Measurements from ENCODE around the gene SMYD3.

The SMYD3 gene

DNA sequence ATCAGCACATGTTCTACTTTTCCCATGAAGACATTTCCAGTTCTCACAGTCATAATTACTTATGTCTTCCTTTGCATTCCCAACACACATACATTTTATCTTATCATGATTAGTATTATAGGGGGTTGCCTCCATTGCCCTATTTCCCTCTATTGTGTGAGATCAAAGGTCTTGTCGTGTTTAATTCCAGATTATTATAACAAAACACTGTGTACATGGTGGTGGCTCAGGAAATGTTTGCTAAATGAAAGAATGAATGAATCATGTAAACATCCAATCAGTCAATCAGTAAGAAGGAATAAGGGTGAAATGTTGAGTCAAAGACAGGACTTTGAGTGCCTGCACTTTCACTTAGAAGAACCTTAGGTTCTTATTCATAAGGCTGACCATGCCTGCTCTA is 376.0 kb downstream of the SMYD3 start:
- Histone ChIP-seq H3K4me3 (ENCODE audit: low read length in 2 of 2) (no peak overlapping the region), H3K9ac (ENCODE audit: low read depth in 1 of 2, low read length in 2 of 2) (no peak overlapping the region), H3K27me3 (ENCODE audit: control insufficient read depth in 2 of 2, insufficient read depth in 2 of 2, low read length in 2 of 2) (no peaks in the 10 kb centered on the region), H3K4me1 (ENCODE audit: control insufficient read depth in 2 of 2, insufficient read depth in 2 of 2, low read length in 2 of 2) (no peaks in the 10 kb centered on the region), H3K27ac (ENCODE audit: low read depth in 2 of 2, low read length in 2 of 2) (no peak overlapping the region), H3K9me3 (ENCODE audit: control insufficient read depth in 2 of 2, low read length in 2 of 2) (no peaks in the 10 kb centered on the region), H3K36me3 (ENCODE audit: control insufficient read depth in 2 of 2, insufficient read depth in 2 of 2, low read length in 2 of 2) (no peaks in the 10 kb centered on the region)

DNA sequence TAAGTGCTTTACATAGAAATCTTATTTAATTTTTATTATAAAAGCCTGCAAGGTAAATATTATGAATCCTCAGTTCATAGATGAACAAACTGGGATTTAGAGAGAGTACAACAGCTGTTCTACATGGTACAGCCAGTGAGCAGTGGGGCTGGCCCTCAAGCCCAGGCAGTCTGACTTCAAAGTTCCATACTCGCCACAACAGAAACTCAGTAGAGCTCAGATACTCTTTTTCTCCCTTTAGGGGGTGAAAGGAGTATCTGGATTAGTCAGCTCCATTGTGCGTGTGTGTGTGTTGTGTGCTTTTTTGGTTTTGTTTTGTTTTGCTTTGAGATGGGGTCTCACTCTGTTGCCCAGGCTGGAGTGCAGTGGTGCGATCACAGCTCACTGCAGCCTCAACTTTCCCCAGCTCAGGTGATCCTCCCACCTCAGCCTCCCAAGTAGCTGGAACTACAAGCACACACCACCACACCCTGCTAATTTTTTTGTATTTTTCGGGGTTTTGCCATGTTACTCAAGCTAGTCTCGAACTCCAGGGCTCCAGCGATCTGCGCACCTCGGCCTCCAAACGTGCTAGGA is 378.5 kb downstream of the SMYD3 start:
- H3K27ac ChIP-seq (ENCODE audit: low read depth in 2 of 2, low read length in 2 of 2): no peak overlapping the region
- H3K36me3 ChIP-seq (ENCODE audit: control insufficient read depth in 2 of 2, insufficient read depth in 2 of 2, low read length in 2 of 2): no peaks in the 10 kb centered on the region
- H3K4me3 ChIP-seq (ENCODE audit: low read length in 2 of 2): no peak overlapping the region
- H3K4me1 ChIP-seq (ENCODE audit: control insufficient read depth in 2 of 2, insufficient read depth in 2 of 2, low read length in 2 of 2): no peaks in the 10 kb centered on the region
- no peak overlapping the region for H3K9ac ChIP-seq (ENCODE audit: low read depth in 1 of 2, low read length in 2 of 2)
- H3K27me3 ChIP-seq (ENCODE audit: control insufficient read depth in 2 of 2, insufficient read depth in 2 of 2, low read length in 2 of 2): no peaks in the 10 kb centered on the region
- no peaks in the 10 kb centered on the region for H3K9me3 ChIP-seq (ENCODE audit: control insufficient read depth in 2 of 2, low read length in 2 of 2)

DNA sequence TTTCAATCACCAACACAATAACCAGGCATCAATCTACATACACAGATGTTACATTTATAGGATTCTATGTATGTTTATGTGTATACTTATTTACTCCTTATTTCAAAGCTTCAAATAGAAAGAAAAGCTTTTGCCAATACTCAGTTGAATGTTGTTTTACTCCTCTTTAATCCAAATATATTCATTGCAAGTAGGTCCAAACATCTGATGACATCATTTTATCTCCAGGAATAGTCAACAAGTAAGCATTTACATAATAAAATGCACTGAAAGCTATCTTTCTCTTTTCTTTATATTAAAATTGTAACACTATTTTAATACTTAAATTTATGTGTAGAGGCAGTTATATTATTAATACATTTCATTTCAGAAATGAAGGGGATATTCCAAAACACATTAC is 380.5 kb downstream of the SMYD3 start:
- Histone ChIP-seq H3K4me3 (ENCODE audit: low read length in 2 of 2) (no peak overlapping the region), H3K27me3 (ENCODE audit: control insufficient read depth in 2 of 2, insufficient read depth in 2 of 2, low read length in 2 of 2) (no peaks in the 10 kb centered on the region), H3K27ac (ENCODE audit: low read depth in 2 of 2, low read length in 2 of 2) (no peak overlapping the region), H3K4me1 (ENCODE audit: control insufficient read depth in 2 of 2, insufficient read depth in 2 of 2, low read length in 2 of 2) (no peaks in the 10 kb centered on the region), H3K9me3 (ENCODE audit: control insufficient read depth in 2 of 2, low read length in 2 of 2) (no peaks in the 10 kb centered on the region), H3K36me3 (ENCODE audit: control insufficient read depth in 2 of 2, insufficient read depth in 2 of 2, low read length in 2 of 2) (no peaks in the 10 kb centered on the region), H3K9ac (ENCODE audit: low read depth in 1 of 2, low read length in 2 of 2) (no peak overlapping the region)

DNA sequence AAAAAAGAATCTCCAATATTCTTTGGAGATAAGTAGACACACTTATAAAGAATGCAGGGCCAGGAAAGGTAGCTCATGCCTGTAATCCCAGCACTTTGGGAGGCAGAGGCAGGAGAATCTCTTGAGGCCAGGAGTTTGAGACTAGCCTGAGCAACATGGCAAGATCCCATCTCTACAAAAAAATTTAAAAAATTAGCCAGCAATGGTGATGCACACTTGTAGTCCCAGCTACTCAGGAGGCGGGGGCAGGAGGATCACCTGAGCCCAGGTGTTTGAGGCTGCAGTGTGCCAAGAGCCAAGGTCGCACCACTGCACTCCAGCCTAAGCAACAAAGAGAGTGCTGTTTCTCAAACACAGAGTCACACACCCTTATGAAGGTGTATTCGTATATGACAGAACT is 385.0 kb downstream of the SMYD3 start:
- Histone ChIP-seq H3K4me1 (ENCODE audit: control insufficient read depth in 2 of 2, insufficient read depth in 2 of 2, low read length in 2 of 2) (no peaks in the 10 kb centered on the region), H3K9me3 (ENCODE audit: control insufficient read depth in 2 of 2, low read length in 2 of 2) (no peaks in the 10 kb centered on the region), H3K27me3 (ENCODE audit: control insufficient read depth in 2 of 2, insufficient read depth in 2 of 2, low read length in 2 of 2) (no peaks in the 10 kb centered on the region), H3K4me3 (ENCODE audit: low read length in 2 of 2) (no peak overlapping the region), H3K36me3 (ENCODE audit: control insufficient read depth in 2 of 2, insufficient read depth in 2 of 2, low read length in 2 of 2) (no peaks in the 10 kb centered on the region), H3K27ac (ENCODE audit: low read depth in 2 of 2, low read length in 2 of 2) (no peak overlapping the region), H3K9ac (ENCODE audit: low read depth in 1 of 2, low read length in 2 of 2) (no peak overlapping the region)

DNA sequence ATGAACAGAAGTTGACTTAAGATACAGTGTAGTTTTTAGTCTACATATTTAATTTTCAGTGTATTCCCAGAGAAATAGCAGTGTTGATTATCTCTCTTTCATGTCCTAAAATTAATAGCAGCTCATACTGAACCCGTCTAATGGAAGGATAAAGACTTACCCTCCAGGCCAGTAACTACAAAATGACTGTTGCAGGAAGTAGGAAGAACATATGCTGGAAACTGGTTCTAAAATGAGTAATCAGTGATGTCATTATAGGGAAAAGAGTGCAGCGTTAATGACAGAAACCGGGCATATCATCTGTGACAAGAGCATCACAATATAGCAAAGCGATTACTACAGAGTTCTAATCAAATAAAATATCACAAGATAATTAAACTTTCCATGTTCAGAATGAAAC is 385.5 kb downstream of the SMYD3 start:
- H3K36me3 ChIP-seq (ENCODE audit: control insufficient read depth in 2 of 2, insufficient read depth in 2 of 2, low read length in 2 of 2): no peaks in the 10 kb centered on the region

DNA sequence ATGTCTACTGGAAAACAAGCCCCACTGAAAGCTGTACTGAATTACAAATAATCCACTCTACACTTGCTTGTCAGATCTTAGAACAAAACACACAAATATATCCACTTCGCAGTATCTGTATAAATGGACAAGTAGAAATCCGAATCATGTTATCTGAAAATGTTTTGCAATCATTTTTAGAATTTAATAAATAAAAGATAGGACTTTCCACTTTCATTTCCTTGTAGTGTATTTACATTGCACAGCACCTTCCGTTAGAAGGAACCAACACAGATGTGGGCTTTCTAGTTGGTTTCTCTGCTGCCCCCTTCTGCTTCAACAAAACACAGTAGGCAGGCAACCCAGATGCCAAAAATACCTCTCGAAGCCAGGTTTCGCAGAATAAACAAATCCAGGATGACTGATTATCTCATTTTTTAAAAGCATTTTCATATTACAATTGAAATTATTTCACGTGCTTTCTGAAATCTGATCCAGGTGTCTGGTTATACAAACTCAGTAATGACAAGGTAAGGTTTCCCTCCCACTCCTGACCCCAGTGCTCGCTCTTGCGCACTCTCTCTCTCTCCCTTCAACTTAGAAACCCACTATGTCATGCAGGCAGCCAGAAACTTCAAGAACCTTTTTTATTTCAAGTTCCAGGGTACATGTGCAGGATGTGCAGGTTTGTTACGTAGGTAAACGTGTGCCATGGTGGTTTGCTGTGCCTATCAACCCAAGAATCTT is 389.9 kb downstream of the SMYD3 start:
- Histone ChIP-seq H3K27me3 (ENCODE audit: control insufficient read depth in 2 of 2, insufficient read depth in 2 of 2, low read length in 2 of 2) (no peaks in the 10 kb centered on the region), H3K27ac (ENCODE audit: low read depth in 2 of 2, low read length in 2 of 2) (no peak overlapping the region), H3K9ac (ENCODE audit: low read depth in 1 of 2, low read length in 2 of 2) (no peak overlapping the region), H3K9me3 (ENCODE audit: control insufficient read depth in 2 of 2, low read length in 2 of 2) (no peaks in the 10 kb centered on the region), H3K36me3 (ENCODE audit: control insufficient read depth in 2 of 2, insufficient read depth in 2 of 2, low read length in 2 of 2) (no peaks in the 10 kb centered on the region), H3K4me3 (ENCODE audit: low read length in 2 of 2) (no peak overlapping the region), H3K4me1 (ENCODE audit: control insufficient read depth in 2 of 2, insufficient read depth in 2 of 2, low read length in 2 of 2) (no peaks in the 10 kb centered on the region)

More for the DNA sequence above, 385.5 kb downstream of the SMYD3 start:
- H3K4me1 ChIP-seq (ENCODE audit: control insufficient read depth in 2 of 2, insufficient read depth in 2 of 2, low read length in 2 of 2): no peaks in the 10 kb centered on the region
- no peaks in the 10 kb centered on the region for H3K27me3 ChIP-seq (ENCODE audit: control insufficient read depth in 2 of 2, insufficient read depth in 2 of 2, low read length in 2 of 2)
- H3K9me3 ChIP-seq (ENCODE audit: control insufficient read depth in 2 of 2, low read length in 2 of 2): no peaks in the 10 kb centered on the region
- H3K4me3 ChIP-seq (ENCODE audit: low read length in 2 of 2): no peak overlapping the region
- no peak overlapping the region for H3K9ac ChIP-seq (ENCODE audit: low read depth in 1 of 2, low read length in 2 of 2)
- H3K27ac ChIP-seq (ENCODE audit: low read depth in 2 of 2, low read length in 2 of 2): no peak overlapping the region

DNA sequence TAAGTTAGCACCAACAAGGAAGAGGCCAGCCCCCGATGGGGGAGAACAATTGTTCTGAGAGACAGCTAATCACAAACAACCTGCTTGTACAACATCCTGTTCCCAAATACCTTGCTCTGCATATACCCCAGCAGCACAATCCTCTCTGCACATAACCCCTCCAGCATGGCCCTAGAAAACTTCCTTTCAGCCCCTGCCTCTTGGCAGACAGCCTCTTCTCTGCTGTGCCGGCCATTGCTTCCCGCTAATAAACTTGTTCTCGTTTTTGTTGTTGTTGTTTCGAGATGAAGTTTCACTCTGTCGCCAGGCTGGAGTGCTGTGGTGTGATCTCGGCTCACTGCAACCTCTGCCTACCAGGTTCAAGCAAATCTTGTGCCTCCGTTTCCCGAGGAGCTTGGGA is 392.7 kb downstream of the SMYD3 start:
- Histone ChIP-seq H3K9ac (ENCODE audit: low read depth in 1 of 2, low read length in 2 of 2) (no peak overlapping the region), H3K9me3 (ENCODE audit: control insufficient read depth in 2 of 2, low read length in 2 of 2) (no peaks in the 10 kb centered on the region), H3K4me3 (ENCODE audit: low read length in 2 of 2) (no peak overlapping the region), H3K27ac (ENCODE audit: low read depth in 2 of 2, low read length in 2 of 2) (no peak overlapping the region), H3K27me3 (ENCODE audit: control insufficient read depth in 2 of 2, insufficient read depth in 2 of 2, low read length in 2 of 2) (no peaks in the 10 kb centered on the region), H3K36me3 (ENCODE audit: control insufficient read depth in 2 of 2, insufficient read depth in 2 of 2, low read length in 2 of 2) (no peaks in the 10 kb centered on the region), H3K4me1 (ENCODE audit: control insufficient read depth in 2 of 2, insufficient read depth in 2 of 2, low read length in 2 of 2) (no peaks in the 10 kb centered on the region)

DNA sequence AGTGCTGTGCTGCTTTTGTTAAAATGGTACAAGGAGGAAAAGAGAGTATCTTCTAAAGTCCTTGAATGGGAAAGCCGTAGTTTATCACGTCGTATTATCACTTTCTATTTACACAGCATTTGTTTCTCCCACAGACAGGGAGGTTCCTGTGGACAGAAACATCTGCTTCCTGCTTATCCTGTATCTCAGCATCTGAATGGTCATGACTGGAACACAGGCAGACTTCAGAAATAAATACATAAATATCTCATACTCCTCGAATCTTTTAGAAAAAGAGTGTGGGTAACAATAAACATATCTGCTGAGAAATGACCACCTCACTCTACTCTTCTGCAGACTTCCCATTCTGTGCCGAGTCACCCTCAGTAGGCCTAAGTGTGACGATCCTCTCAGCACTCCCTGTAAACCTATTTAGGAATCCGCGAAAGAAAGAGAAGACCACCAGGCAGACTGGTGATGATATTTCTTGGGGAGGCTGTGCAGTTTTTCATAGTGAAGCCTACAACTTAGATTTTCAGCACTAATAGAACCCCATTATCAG is 393.5 kb downstream of the SMYD3 start:
- Histone ChIP-seq H3K27ac (ENCODE audit: low read depth in 2 of 2, low read length in 2 of 2) (no peak overlapping the region), H3K27me3 (ENCODE audit: control insufficient read depth in 2 of 2, insufficient read depth in 2 of 2, low read length in 2 of 2) (no peaks in the 10 kb centered on the region), H3K36me3 (ENCODE audit: control insufficient read depth in 2 of 2, insufficient read depth in 2 of 2, low read length in 2 of 2) (no peaks in the 10 kb centered on the region), H3K9ac (ENCODE audit: low read depth in 1 of 2, low read length in 2 of 2) (no peak overlapping the region), H3K4me3 (ENCODE audit: low read length in 2 of 2) (no peak overlapping the region), H3K9me3 (ENCODE audit: control insufficient read depth in 2 of 2, low read length in 2 of 2) (no peaks in the 10 kb centered on the region), H3K4me1 (ENCODE audit: control insufficient read depth in 2 of 2, insufficient read depth in 2 of 2, low read length in 2 of 2) (peaks cover 0 to 2% of the 10 kb centered on the region in 2 donors)

DNA sequence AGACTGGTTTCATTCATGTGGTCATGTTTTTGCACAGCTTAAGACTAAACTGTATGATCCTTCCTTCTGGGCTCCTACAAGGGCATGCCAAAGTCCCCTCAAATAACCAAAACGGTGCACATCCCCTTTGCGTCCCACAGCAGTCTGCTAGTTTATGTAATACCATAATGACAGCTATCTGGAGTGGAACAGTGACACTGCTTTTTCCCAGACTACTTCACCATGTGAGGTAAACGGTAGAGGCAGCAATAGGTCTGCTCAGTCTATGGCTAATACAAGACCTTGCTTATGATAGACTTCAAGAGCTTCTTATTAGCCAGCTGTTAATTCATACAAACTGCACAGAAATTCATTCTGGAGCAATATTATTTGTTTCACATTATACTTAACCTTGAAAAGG is 395.5 kb downstream of the SMYD3 start:
- H3K9ac ChIP-seq (ENCODE audit: low read depth in 1 of 2, low read length in 2 of 2): no peak overlapping the region
- H3K36me3 ChIP-seq (ENCODE audit: control insufficient read depth in 2 of 2, insufficient read depth in 2 of 2, low read length in 2 of 2): no peaks in the 10 kb centered on the region
- peaks cover 0 to 9% of the 10 kb centered on the region in 2 donors for H3K4me1 ChIP-seq (ENCODE audit: control insufficient read depth in 2 of 2, insufficient read depth in 2 of 2, low read length in 2 of 2)
- no peak overlapping the region for H3K4me3 ChIP-seq (ENCODE audit: low read length in 2 of 2)
- no peak overlapping the region for H3K27ac ChIP-seq (ENCODE audit: low read depth in 2 of 2, low read length in 2 of 2)
- H3K27me3 ChIP-seq (ENCODE audit: control insufficient read depth in 2 of 2, insufficient read depth in 2 of 2, low read length in 2 of 2): no peaks in the 10 kb centered on the region
- no peaks in the 10 kb centered on the region for H3K9me3 ChIP-seq (ENCODE audit: control insufficient read depth in 2 of 2, low read length in 2 of 2)

DNA sequence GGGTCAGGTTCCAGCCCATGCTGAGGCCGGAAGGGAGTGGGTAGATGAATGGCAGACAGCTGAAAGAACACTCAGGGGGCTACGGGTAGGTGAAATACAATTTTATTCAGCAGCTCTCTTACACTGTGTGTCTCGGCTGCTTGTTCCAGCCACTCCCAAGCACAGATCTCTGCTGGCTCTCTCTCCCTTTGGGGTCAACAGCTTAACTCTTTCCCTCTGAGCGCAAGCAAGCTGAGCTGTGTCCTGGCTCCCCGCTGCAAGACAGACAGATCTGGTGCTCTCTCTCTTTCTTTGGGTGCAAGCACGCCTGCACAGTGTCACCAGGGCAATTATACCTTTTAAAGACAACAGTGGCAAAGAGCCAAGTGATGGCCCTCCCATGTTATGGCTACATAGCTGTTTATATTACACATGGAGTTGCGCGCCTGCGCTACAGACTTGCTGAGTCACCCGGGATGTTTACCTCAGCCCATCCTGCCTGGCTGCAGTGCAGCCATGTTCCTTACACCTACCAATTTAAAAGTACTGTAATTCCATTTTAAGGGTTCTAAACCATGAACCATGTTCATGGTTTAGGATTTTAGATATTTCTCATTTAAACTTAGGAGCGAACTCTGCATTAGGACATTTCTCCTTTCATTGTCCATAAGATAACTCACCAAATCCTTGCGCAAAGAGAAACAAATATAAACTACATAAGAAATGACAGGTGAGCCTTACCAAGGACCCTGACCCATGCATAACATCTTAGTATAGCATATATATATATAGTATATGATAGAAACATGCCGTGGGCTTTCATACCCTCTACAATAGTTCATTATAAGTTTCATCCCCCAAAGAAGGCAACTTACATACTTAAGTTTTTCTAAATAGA is 396.5 kb downstream of the SMYD3 start:
- no peak overlapping the region for H3K27ac ChIP-seq (ENCODE audit: low read depth in 2 of 2, low read length in 2 of 2)
- H3K36me3 ChIP-seq (ENCODE audit: control insufficient read depth in 2 of 2, insufficient read depth in 2 of 2, low read length in 2 of 2): no peaks in the 10 kb centered on the region
- no peak overlapping the region for H3K9ac ChIP-seq (ENCODE audit: low read depth in 1 of 2, low read length in 2 of 2)
- no peaks in the 10 kb centered on the region for H3K9me3 ChIP-seq (ENCODE audit: control insufficient read depth in 2 of 2, low read length in 2 of 2)
- no peak overlapping the region for H3K4me3 ChIP-seq (ENCODE audit: low read length in 2 of 2)
- H3K4me1 ChIP-seq (ENCODE audit: control insufficient read depth in 2 of 2, insufficient read depth in 2 of 2, low read length in 2 of 2): peaks cover 0 to 9% of the 10 kb centered on the region in 2 donors
- no peaks in the 10 kb centered on the region for H3K27me3 ChIP-seq (ENCODE audit: control insufficient read depth in 2 of 2, insufficient read depth in 2 of 2, low read length in 2 of 2)

All from mucosa of rectum (tissue), 2 donors.